HEK293 (cell line): ENCODE results near the gene DUSP6.
A peak's percentile ranks its signal among the peaks of the same experiment; 100 is the strongest.

Experiments used
- CTCF ChIA-PET: fragments of 350-600 bp; formaldehyde crosslinking; extraction: SDS; loops from one replicate; lab custom pipeline; 2021; ENCODE audit warnings: antibody characterized with exemption; lab: Yijun Ruan, JAX
- POLR2A ChIA-PET: fragments of 300-600 bp; formaldehyde crosslinking; extraction: SDS; loops from one replicate; lab custom pipeline; 2020; ENCODE audit warnings: antibody characterized with exemption, inconsistent platforms; lab: Yijun Ruan, JAX
- H3K27ac ChIP-seq: fragments of 200-500 bp; sonication (Bioruptor generic); 2 replicates; pipeline ENCODE4 v1.5.1; 2014; ENCODE audit warnings: low read depth, low read length, control low read depth, inconsistent platforms; ENCODE audit errors: extremely low read depth
- H3K36me3 ChIP-seq, 2 experiments: fragments of 200-500 bp in 1 of 2; sonication (Bioruptor generic) in 1 of 2; 1 replicate in 1 of 2; 2 replicates in 1 of 2; pipeline ENCODE4 v1.5.1; 2014 to 2017; ENCODE audit warnings: inconsistent platforms in 2 of 2, low read length in 2 of 2; ENCODE audit not compliant: control insufficient read depth in 2 of 2, insufficient read depth in 1 of 2
- H3K4me1 ChIP-seq: fragments of 200-500 bp; sonication (Bioruptor generic); 2 replicates; pipeline ENCODE4 v1.5.1; 2014; ENCODE audit warnings: mild to moderate bottlenecking, low read length, inconsistent platforms; ENCODE audit not compliant: control insufficient read depth, insufficient read depth
- H3K4me3 ChIP-seq: 2 replicates; pipeline ENCODE4 v1.5.1; 2011; ENCODE audit warnings: low read depth, mild to moderate bottlenecking, control low read depth, low read length, moderate library complexity
- H3K9me3 ChIP-seq: fragments of 200-500 bp; sonication (Bioruptor generic); 2 replicates; pipeline ENCODE4 v1.5.1; 2014; ENCODE audit warnings: low read depth, low read length, inconsistent platforms; ENCODE audit not compliant: control insufficient read depth, insufficient read depth
- ELK4 ChIP-seq: IDR thresholded peaks from 2 replicates; pipeline ENCODE4 v1.6.1; 2011; ENCODE audit warnings: mild to moderate bottlenecking, low read depth, low read length, borderline replicate concordance
- GLI4 ChIP-seq: fragments of 450-650 bp; formaldehyde crosslinking; IDR thresholded peaks from 2 replicates; pipeline ENCODE4 v1.5.1; 2016; ENCODE audit warnings: missing biosample characterization, missing genetic modification characterization
- HIC1 ChIP-seq: fragments of 450-650 bp; formaldehyde crosslinking; IDR thresholded peaks from 2 replicates; pipeline ENCODE4 v1.5.1; 2016; ENCODE audit warnings: missing biosample characterization, missing genetic modification characterization
- OVOL3 ChIP-seq: fragments of 450-650 bp; formaldehyde crosslinking; IDR thresholded peaks from 2 replicates; pipeline ENCODE4 v1.5.1; 2016; ENCODE audit warnings: missing biosample characterization, missing genetic modification characterization
- TSHZ1 ChIP-seq: fragments of 450-650 bp; formaldehyde crosslinking; IDR thresholded peaks from 2 replicates; pipeline ENCODE4 v1.5.1; 2016; ENCODE audit warnings: missing biosample characterization, missing genetic modification characterization, borderline replicate concordance
- ZBTB7A ChIP-seq: fragments of 450-650 bp; formaldehyde crosslinking; IDR thresholded peaks from 2 replicates; pipeline ENCODE4 v1.5.1; 2016; ENCODE audit warnings: low read depth, missing biosample characterization, missing genetic modification characterization
- ZFP3 ChIP-seq: fragments of 450-650 bp; formaldehyde crosslinking; IDR thresholded peaks from 2 replicates; pipeline ENCODE4 v1.5.1; 2016; ENCODE audit warnings: low read depth, missing biosample characterization, missing genetic modification characterization
- ZFP37 ChIP-seq: fragments of 450-650 bp; formaldehyde crosslinking; IDR thresholded peaks from 2 replicates; pipeline ENCODE4 v1.5.1; 2016; ENCODE audit warnings: missing biosample characterization, missing genetic modification characterization
- ZFP41 ChIP-seq: fragments of 450-650 bp; formaldehyde crosslinking; IDR thresholded peaks from 2 replicates; pipeline ENCODE4 v1.5.1; 2016; ENCODE audit warnings: missing biosample characterization, missing genetic modification characterization, borderline replicate concordance
- ZNF146 ChIP-seq: fragments of 450-650 bp; formaldehyde crosslinking; IDR thresholded peaks from 2 replicates; pipeline ENCODE4 v1.5.1; 2016; ENCODE audit warnings: missing biosample characterization, missing genetic modification characterization
- ZNF341 ChIP-seq: fragments of 450-650 bp; formaldehyde crosslinking; IDR thresholded peaks from 2 replicates; pipeline ENCODE4; 2016; ENCODE audit warnings: low read depth, missing biosample characterization, missing genetic modification characterization
- ZNF433 ChIP-seq: fragments of 450-650 bp; formaldehyde crosslinking; IDR thresholded peaks from 2 replicates; pipeline ENCODE4 v1.5.1; 2016; ENCODE audit warnings: missing biosample characterization, missing genetic modification characterization, low read depth
- ZNF501 ChIP-seq: fragments of 450-650 bp; formaldehyde crosslinking; IDR thresholded peaks from 2 replicates; pipeline ENCODE4 v1.5.1; 2016; ENCODE audit warnings: missing biosample characterization, missing genetic modification characterization
- ZNF518A ChIP-seq: fragments of 450-650 bp; formaldehyde crosslinking; conservative IDR thresholded peaks from 2 replicates; pipeline ENCODE4 v1.5.1; 2016; ENCODE audit warnings: low read depth, missing biosample characterization, missing genetic modification characterization
- ZNF626 ChIP-seq: fragments of 450-650 bp; sonication (Bioruptor Pico); formaldehyde crosslinking; IDR thresholded peaks from 2 replicates; pipeline ENCODE4 v1.5.1; 2018; ENCODE audit warnings: missing biosample characterization, missing genetic modification characterization, inconsistent platforms
- ZNF692 ChIP-seq: fragments of 450-650 bp; formaldehyde crosslinking; IDR thresholded peaks from 2 replicates; pipeline ENCODE4 v1.5.1; 2016; ENCODE audit warnings: missing biosample characterization, missing genetic modification characterization
- ZNF843 ChIP-seq: fragments of 450-650 bp; formaldehyde crosslinking; IDR thresholded peaks from 2 replicates; pipeline ENCODE4 v1.5.1; 2016; ENCODE audit warnings: missing biosample characterization, missing genetic modification characterization

DUSP6 gene

GRCh38 chr12:89326239-89327040, 25.9 kb downstream of the DUSP6 start (continued):
- TF ChIP-seq ELK4 (peak; percentile 78), HIC1 (tag by site-specific recombination) (peak; percentile 51; the same call in 1 of the 2 replicates), ZNF341 (tag by site-specific recombination) (peak; percentile 73), ZNF146 (tag by site-specific recombination) (no peak), ZBTB7A (tag by site-specific recombination) (no peak), ZNF626 (tag by site-specific recombination) (no peak), ZNF843 (tag by site-specific recombination) (0 out of 2 replicates have a peak, but pooled peaks have one; percentile 32)

- CTCF ChIA-PET, result interaction anchor here (0.5 to 0.6 kb wide), 2 partner anchors 13 to 25 kb away, joined by 3 read pairs; no protein-coding TSS in a partner anchor
- Histone ChIP-seq H3K36me3 (no peaks in the 10 kb centered on the region), H3K4me3 (no peak overlapping the region), H3K9me3 (no peaks in the 10 kb centered on the region), H3K27ac (no peak overlapping the region; the same call in 1 of the 2 replicates), H3K4me1 (peaks cover 18% of the 10 kb centered on the region)
- TF ChIP-seq ZNF433 (tag by site-specific recombination) (no peak), GLI4 (no peak), OVOL3 (tag by site-specific recombination) (no peak), ZNF501 (tag by site-specific recombination) (no peak), ZBTB7A (tag by site-specific recombination) (no peak), ZFP3 (tag by site-specific recombination) (no peak), ZFP41 (tag by site-specific recombination) (no peak), TSHZ1 (no peak), ZFP37 (tag by site-specific recombination) (no peak), ZNF518A (tag by site-specific recombination) (no peak), ZNF692 (tag by site-specific recombination) (no peak)
- POLR2A ChIA-PET, result no interaction called here
Measured at GRCh38 chr12:89325495-89325894, 26.8 kb downstream of the DUSP6 start.
